ENCODE results near the gene ANKRD60.

ANKRD60 gene

GRCh38 chr20:58192567-58192966, 35.9 kb downstream of the ANKRD60 start:
- no peak for DNase-seq (ENCODE audit: low spot score)

DNA sequence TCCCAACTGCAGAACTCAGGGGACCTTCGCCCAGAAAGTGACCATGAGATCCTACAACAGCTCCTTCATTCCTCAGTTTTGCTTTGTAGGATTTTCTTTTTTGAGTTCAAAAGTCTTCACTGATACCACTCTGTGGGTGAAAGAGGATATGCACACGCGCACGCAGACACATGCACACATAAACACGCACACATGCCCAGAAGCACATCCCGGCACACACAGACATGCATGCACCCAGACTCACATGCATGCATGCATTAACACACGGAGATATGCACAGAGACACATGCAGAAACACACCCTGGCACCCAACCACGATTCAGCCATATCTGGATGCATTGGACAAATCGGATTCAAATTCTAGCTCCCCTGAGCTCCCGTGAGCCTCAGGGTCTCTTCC, 36.4 kb downstream of the ANKRD60 start:
- no peak for DNase-seq (ENCODE audit: low spot score)

DNA sequence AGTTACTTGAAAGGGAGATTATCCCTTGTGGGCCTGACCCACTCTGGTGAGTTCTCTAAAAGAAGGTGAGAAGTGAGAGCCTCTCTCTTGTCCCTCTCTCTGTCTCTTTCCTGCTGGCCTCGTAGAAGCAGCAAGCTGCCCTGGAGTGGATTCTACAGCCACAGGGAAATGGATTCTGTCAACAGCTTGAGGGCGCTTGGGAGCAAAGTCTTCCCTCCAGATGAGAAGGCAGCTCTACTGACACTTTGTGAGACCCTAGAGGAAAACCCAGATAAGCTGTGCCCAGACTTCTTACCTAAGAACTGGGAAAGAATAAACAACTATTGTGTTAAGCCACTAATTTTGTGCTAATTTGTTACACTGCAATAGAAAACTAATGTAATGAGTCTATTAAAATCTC, 39.9 kb downstream of the ANKRD60 start:
- no peak for DNase-seq (ENCODE audit: low spot score)

- no peak for DNase-seq (ENCODE audit: low spot score)
Observed at GRCh38 chr20:58184984-58185383, 43.5 kb downstream of the ANKRD60 start.

GRCh38 chr20:58184063-58184462, 44.4 kb downstream of the ANKRD60 start:
- no peak for DNase-seq (ENCODE audit: low spot score)

GRCh38 chr20:58182521-58183140, 45.8 kb downstream of the ANKRD60 start:
- no peak for DNase-seq (ENCODE audit: low spot score)

DNA sequence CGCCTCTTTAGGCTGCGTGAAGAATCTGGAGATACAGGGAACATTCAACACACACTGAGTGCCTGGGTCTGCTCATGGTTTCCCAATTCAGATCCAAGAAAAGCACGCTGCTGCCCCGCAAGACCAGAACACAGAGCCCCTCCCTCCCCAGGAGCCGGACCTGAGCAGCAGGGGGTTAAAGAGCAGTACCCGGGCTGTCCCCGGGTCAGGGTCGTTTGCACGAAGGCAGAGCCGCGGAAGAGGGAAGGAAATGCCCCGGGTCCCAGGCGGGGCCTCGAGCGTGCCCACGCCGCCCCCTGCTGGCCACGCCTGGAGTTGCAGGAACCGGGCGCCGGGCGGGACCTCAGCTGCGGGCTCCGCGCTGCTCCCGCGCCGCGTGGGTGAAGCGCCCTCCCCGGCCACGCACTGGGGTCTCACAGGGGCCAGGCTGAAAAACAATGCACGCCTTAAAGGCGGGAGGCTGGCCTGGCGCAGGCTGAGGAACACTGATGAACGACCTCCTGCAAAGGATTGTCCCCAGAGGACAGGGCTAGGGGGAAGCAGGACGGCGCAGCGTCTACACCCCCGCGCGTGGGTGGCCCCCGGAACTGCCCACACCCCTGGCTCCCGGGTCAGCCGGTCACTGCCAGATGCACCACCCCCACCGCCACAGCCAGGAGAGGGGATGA, 48.9 kb downstream of the ANKRD60 start:
- peak; percentile 11 for DNase-seq (ENCODE audit: low spot score)

DNA sequence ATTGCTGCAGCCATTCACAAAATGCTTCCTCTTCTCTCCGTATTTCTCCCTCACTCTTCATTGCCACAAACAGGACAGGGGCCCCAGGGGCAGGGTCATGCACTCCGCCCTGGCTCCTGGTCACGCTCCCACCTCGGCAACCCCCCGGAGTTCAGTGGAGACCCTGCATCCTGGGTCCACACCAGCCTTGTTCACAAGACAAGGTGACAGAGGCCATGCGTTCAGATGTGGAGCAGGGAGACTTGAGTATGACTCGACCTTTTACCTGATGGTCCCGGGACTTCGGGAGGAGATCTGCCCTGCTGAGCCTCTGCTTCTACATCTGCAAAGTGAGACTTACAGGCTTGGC, 49.4 kb downstream of the ANKRD60 start:
- DNase-seq (ENCODE audit: low spot score), result peak; percentile 1

DNA sequence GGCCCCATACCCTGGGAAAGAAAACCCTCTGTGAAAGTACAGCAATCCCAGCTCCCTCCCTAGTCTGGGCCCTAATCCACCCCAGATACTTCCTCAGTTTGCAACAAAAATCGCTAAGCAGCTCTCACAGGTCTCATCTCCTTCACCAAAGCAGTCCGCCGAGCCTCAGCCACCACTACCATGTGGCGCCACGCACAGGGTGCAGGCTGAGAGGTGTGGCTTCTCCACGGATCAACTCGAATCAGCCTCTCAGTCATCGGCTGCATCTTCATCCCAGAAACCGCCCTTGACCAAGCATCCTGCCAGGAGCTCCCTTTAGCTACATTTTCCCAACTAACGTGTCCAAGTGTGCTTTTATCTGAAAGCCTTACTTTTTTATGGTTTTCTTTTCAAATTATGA, 50.7 kb downstream of the ANKRD60 start:
- no peak for DNase-seq (ENCODE audit: low spot score)

- no peak for DNase-seq (ENCODE audit: low spot score)
Observed at GRCh38 chr20:58175836-58176235, 52.6 kb downstream of the ANKRD60 start.

DNA sequence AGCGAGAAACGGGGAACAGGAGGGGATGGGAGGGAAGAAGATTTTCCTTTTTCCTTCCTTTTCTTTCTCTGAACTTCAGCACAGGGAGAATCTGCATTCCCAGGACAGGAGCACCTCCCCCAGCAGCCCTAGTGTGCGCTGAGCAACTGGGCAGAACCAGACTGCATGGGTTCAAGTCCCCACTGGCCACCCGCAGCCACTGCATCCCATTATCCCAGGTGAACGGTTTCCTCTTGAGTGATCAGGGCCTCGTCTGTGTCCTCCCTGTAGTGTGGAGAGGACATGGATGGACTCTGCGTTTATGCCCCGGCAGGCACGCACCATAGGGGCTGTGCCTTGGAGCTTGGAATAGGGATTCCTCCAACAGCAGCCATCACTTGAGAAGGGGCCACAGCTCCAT, 53.0 kb downstream of the ANKRD60 start:
- no peak for DNase-seq (ENCODE audit: low spot score)

DNA sequence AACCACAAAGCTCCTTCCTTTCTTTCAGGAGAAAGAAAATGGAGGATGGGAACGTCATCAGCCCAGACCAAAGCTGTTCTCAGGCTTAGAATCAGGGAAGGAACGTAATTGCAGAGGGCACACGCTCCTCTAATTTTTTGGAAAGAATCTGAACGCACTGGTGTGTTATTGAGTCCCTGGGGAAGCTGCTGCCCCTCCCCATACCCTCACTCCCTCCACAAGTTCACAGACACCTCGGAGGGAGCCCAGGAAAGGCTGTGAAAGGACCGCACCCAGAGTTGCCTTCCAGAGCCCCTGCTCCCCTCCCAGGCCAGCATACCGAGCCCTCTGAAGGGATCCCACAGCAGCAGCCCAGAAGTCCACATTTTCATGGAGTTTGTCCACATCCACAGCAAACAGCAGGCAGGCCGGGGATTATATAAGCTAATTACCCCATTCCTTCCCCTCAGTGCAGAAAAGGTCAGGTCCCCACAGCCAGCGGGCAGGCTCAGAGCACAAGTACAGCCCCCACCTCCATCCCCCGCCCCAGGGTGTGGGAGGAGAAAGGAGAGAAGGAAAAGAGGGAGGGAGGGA, 53.7 kb downstream of the ANKRD60 start:
- DNase-seq (ENCODE audit: low spot score), result no peak

DNA sequence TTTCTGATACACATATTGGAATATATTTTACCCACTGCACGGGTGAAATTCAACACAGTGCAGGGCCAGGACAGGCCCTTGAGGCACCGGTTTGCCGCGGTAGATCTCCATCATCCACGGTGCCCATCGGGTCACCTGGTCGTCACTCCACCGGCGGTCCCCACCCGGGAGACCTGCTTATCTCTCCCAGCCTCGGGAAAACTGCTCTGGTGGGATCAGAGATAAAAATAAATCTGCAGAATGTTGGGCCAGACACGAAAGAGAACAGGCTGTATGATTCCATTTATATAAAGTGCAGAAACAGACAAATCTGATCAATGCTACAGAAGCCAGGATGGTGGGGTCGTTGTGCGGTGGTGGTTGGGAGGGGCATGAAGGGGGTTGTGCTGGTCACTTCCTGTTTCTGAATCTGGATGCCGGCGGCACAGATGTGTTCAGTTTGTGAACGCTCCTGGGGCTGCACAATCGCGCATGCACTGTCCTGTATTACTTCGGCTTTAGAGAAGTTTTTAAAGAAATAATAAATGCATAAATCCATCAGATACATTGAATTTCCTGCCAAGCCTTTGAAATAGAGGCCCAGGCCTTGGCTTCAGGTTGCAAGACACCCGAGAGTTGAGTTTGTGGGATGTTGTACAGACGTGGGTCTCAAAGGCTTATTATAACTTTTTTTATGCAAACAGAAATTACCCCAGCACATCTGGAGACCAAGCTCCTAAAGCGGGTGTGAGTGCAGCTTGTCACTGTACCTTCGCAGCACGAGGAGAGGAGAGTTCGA, 54.3 kb downstream of the ANKRD60 start:
- no peak for DNase-seq (ENCODE audit: low spot score)

DNA sequence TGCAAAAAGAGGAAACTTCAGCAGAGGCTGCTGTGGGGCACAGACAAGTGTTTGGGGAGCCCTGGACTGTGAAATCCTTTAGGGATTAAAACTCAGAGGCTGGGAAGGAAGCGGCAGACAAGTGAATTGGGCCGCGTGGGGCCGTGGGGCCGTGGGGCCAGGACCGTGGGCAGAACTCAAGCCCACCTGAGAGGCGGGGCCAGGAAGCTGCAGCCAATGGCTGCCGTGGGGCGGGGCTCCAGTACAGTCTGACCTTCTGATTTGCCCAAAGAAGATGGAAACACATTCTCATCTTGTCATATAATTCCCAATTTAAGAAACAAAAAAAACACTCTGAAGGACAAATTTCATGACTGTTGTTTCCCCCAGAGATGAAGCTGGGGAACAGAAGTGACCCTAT, 55.4 kb downstream of the ANKRD60 start:
- no peak for DNase-seq (ENCODE audit: low spot score)

GRCh38 chr20:58171796-58172425, 56.5 kb downstream of the ANKRD60 start:
- no peak for DNase-seq (ENCODE audit: low spot score)

- DNase-seq (ENCODE audit: low spot score), result no peak
Observed at GRCh38 chr20:58169450-58169849, 59.0 kb downstream of the ANKRD60 start.

- DNase-seq (ENCODE audit: low spot score), result no peak
Observed at GRCh38 chr20:58168843-58169242, 59.6 kb downstream of the ANKRD60 start.

GRCh38 chr20:58167759-58168158, 60.7 kb downstream of the ANKRD60 start:
- DNase-seq (ENCODE audit: low spot score), result no peak

Measured in pons (tissue), 1 donor.